Small intestine (tissue), 7 donors: ENCODE results near the gene PXK. TPM values are rescaled to one million over a fixed set of nuclear protein-coding genes. Genes with fewer than 3 reads are reported as not detected.

Source experiments
- DNase-seq, 2 donors: peaks; one replicate each; pipeline versions ENCODE4 v3.0.0 to v3.0.0-alpha.2; 2013
- FAIRE-seq: peaks from 2 replicates; lab custom pipeline; 2012; peaks lifted over from hg19 to GRCh38; lab: Jason Lieb, UNC
- H3K27ac ChIP-seq, 3 donors: one replicate each; pipeline ENCODE4 v1.5.1; 2013; ENCODE audit warnings: low read length in 2 of 3, mild to moderate bottlenecking in 2 of 3, control low read depth in 1 of 3, inconsistent platforms in 1 of 3, low read depth in 1 of 3, moderate library complexity in 1 of 3
- H3K27me3 ChIP-seq, 3 donors: one replicate each; pipeline ENCODE4 v1.6.1; 2013; ENCODE audit warnings: low read length in 3 of 3, inconsistent platforms in 1 of 3; ENCODE audit not compliant: control insufficient read depth in 3 of 3, insufficient read depth in 3 of 3
- H3K36me3 ChIP-seq, 3 donors: one replicate each; pipeline ENCODE4 v1.6.1; 2013; ENCODE audit warnings: low read length in 3 of 3, inconsistent platforms in 1 of 3, low read depth in 1 of 3, mild to moderate bottlenecking in 1 of 3, moderate library complexity in 1 of 3; ENCODE audit not compliant: control insufficient read depth in 3 of 3, insufficient read depth in 2 of 3
- H3K4me1 ChIP-seq, 3 donors: one replicate each; pipeline ENCODE4 v1.6.1; 2013; ENCODE audit warnings: low read length in 2 of 3, inconsistent platforms in 1 of 3, low read depth in 1 of 3, mild to moderate bottlenecking in 1 of 3, moderate library complexity in 1 of 3; ENCODE audit not compliant: control insufficient read depth in 3 of 3, insufficient read depth in 2 of 3
- H3K4me3 ChIP-seq, 3 donors: one replicate each; pipeline ENCODE4 v1.5.1; 2013; ENCODE audit warnings: low read length in 3 of 3, control low read depth in 1 of 3, inconsistent platforms in 1 of 3, low read depth in 1 of 3, mild to moderate bottlenecking in 1 of 3, moderate library complexity in 1 of 3
- H3K9me3 ChIP-seq, 2 donors: one replicate each; pipeline ENCODE4 v1.6.1; 2013; ENCODE audit warnings: low read depth in 1 of 2, low read length in 1 of 2; ENCODE audit not compliant: control insufficient read depth in 2 of 2, insufficient read depth in 1 of 2
- WGBS, 3 donors: extraction: QIAGEN DNeasy Blood & Tissue Kit; methylation state at CpG; one replicate each; pipeline ENCODE4 v1.1.7; 2013; 5-methylcytosine and 5-hydroxymethylcytosine counted together
- polyA plus RNA-seq, 4 donors: library from polyadenylated mRNA; stranded (reverse) in 3 of 4; unstranded in 1 of 4; fragments of 200-250 nt in 3 of 4; fragments of 120-200 nt in 1 of 4; gene quantifications; one replicate each; pipeline versions ENCODE4 v1.2.1 to v1.2.3, GENCODE V29; 2013
- donor health status: healthy with polysubstance abuse.
- donor health status: control.
- donor health status: control.
- donor health status: Bipolar disorder and iron deficiency.
- donor health status: healthy.

Gene PXK
- polyA plus RNA-seq, 4 donors = 5.1 to 14.2 (median 9.2) TPM

DNA sequence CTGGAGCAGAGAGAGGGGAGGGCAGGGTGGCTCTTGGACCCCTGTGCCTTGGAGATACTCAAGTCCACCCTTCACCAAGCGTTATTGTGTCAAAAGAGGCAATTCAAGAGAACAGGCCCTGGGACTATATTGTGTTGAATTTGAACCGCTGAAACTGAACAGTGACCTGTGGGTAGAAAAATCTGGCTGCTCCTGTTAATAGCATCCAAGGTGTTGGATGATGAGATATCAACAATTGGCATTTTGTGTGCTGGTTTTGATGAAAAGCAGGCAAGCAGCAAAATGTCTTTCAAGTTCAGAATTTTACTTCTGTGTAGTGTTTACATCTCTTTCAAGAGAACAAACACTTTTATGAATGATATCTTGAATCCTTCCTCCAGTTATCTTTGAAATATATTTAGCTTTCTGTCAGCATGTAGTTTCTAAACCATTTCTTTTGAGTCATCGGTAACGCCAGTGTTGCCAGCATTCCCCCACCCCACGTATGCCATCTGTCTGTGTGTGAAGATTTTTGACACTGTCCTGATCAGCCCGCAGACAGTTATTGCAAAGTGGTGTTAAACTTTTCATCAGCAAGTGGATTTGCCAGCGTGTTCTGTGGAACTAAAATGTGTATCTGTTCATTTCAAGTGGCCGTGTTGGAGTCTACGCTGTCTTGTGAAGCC is 66.1 kb downstream of the PXK start:
- Histone ChIP-seq H3K36me3 (peaks cover 10 to 30% (median 21%) of the 10 kb centered on the region in 3 donors), H3K4me1 (no peaks in the 10 kb centered on the region), H3K9me3 (no peaks in the 10 kb centered on the region), H3K4me3 (no peak overlapping the region), H3K27ac (no peak overlapping the region), H3K27me3 (no peaks in the 10 kb centered on the region)
- 91 to 96% (median 93%) methylated on average over 9 of the region's 9 CpGs for WGBS, 3 donors
- no peak for DNase-seq
- FAIRE-seq = no peak

DNA sequence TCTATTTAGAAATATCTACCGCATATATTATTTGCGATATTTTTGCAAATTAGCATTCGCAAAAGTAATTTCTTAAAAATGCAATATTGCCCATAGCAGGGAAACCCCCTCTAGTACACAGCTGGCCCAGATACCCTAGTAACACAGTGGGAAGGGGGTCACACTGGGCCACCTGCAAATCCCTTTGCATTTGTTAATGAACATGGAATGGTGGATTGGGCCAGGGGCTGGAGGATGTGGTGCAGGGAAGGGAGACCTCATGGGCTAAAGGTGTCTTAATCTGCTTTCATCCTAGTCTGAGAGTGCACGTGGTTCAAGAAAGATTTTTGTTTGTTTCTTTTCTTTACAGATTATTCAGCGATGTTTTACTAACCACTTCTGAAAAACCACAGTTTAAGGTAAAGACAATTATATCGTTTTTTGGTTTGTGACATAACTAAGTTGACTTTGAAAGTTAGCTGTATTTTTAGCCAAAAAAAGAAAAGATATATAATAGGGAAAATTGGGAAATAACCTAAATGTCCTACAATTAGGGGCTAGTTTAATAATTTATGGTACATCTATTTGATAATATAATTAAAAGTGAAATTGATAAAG is 70.9 kb downstream of the PXK start:
- DNase-seq = no peak
- H3K4me1 ChIP-seq = no peaks in the 10 kb centered on the region
- H3K27me3 ChIP-seq = no peaks in the 10 kb centered on the region
- H3K27ac ChIP-seq = no peak overlapping the region
- FAIRE-seq = no peak
- 83 to 91% (median 84%) methylated on average over 6 of the region's 6 CpGs for WGBS, 3 donors
- peaks cover 6 to 18% (median 9%) of the 10 kb centered on the region in 3 donors for H3K36me3 ChIP-seq
- H3K9me3 ChIP-seq = no peaks in the 10 kb centered on the region
- no peak overlapping the region for H3K4me3 ChIP-seq

DNA sequence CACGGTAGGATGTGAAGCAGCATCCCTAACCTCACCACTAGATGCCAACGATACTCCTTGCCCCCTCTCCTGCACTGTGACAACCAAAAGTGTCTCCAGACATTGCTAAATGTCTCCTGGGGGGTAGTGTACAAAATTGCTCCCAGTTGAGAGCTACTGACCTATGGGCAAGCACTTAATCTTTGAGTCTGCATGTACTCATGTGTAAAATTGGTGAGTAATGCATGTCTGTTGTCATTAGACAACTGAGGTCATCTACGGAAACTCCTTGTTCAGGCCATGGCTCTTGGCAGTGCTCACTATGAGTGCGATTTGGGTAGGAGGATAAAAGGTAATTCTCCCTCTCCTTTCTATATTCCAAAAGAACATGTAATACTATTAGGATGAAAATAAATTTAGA is 71.7 kb downstream of the PXK start:
- H3K36me3 ChIP-seq = peaks cover under 1 to 15% (median 5%) of the 10 kb centered on the region in 3 donors
- no peak for FAIRE-seq
- no peak overlapping the region for H3K27ac ChIP-seq
- no peaks in the 10 kb centered on the region for H3K4me1 ChIP-seq
- H3K4me3 ChIP-seq = no peak overlapping the region
- no peaks in the 10 kb centered on the region for H3K9me3 ChIP-seq
- no peaks in the 10 kb centered on the region for H3K27me3 ChIP-seq
- DNase-seq = no peak
- WGBS, 3 donors = 78 to 84% (median 80%) methylated on average over 4 of the region's 4 CpGs

DNA sequence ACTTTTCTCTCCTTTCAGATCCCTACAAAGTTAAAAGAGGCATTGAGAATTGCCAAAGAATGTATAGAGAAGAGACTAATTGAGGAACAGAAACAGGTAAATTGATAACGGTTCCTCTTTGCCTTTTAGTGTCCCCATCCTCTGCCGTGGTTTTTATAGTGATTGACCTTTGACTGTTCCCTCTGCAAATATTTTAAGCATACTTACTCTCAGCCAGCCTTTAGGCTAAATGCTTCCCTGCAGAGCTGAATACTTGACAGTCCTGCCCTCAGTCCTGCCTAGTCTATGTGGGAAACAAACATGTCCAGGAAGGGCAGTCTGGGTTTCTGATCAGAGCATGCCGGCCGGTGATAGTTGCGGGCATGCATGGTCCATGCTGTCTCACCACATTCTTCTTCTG is 76.2 kb downstream of the PXK start:
- FAIRE-seq (no peak), DNase-seq (no peak)
- Histone ChIP-seq H3K9me3 (no peaks in the 10 kb centered on the region), H3K36me3 (peaks cover 2 to 16% (median 2%) of the 10 kb centered on the region in 3 donors), H3K4me3 (no peak overlapping the region), H3K4me1 (no peaks in the 10 kb centered on the region), H3K27me3 (no peaks in the 10 kb centered on the region), H3K27ac (no peak overlapping the region)
- WGBS, 3 donors = 70 to 80% (median 78%) methylated on average over 5 of the region's 5 CpGs

DNA sequence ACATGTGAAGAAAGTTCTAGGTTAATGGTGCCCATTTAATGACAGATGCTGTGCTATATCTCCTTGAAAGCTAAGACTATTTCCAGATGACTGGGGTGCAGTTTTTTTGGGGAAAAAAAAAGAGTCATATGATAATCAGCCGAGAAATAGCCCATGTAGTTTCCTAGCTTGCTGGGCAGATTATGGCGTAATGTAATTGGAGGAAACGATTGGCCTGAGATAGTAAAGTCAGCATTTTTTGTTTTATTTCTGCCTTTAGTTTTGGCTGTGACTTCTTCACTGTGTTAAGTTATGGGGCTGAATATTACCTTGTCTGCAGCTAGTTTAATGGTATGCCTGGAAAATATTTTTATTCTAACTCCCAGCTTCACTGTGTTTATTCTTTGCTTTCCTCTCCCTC is 77.0 kb downstream of the PXK start:
- Histone ChIP-seq H3K27ac (no peak overlapping the region), H3K4me1 (no peaks in the 10 kb centered on the region), H3K9me3 (no peaks in the 10 kb centered on the region), H3K36me3 (peaks cover 0 to 16% (median 2%) of the 10 kb centered on the region in 3 donors), H3K4me3 (no peak overlapping the region), H3K27me3 (no peaks in the 10 kb centered on the region)
- FAIRE-seq (no peak), DNase-seq (no peak)
- 83 to 91% (median 89%) methylated on average over 3 of the region's 3 CpGs for WGBS, 3 donors

DNA sequence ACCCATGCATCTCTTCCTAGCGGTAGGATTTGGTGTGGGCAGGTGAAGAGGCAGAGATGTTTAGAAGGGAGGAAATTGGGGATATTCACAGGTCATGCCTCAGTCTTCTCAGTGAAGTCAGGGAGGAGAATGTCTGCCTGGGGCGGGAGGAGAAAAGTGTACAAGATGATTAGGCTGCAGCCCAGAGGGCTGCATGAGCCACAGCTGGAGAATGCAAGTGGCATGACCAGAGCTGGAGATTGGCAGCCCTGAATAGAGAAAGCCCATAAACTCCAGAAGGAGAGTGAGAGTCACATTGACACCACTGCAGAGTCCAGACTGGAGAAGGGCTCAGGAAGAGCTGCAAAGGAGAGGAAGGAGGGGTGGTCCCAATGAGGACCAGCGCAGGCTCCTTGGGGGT is 78.3 kb downstream of the PXK start:
- Histone ChIP-seq H3K36me3 (peaks cover 0 to 16% (median 2%) of the 10 kb centered on the region in 3 donors), H3K27ac (no peak overlapping the region), H3K27me3 (no peaks in the 10 kb centered on the region), H3K4me3 (no peak overlapping the region), H3K9me3 (no peaks in the 10 kb centered on the region), H3K4me1 (no peaks in the 10 kb centered on the region)
- FAIRE-seq = no peak
- WGBS, 3 donors = 98 to 99% (median 98%) methylated on average over 3 of the region's 3 CpGs
- DNase-seq = no peak

DNA sequence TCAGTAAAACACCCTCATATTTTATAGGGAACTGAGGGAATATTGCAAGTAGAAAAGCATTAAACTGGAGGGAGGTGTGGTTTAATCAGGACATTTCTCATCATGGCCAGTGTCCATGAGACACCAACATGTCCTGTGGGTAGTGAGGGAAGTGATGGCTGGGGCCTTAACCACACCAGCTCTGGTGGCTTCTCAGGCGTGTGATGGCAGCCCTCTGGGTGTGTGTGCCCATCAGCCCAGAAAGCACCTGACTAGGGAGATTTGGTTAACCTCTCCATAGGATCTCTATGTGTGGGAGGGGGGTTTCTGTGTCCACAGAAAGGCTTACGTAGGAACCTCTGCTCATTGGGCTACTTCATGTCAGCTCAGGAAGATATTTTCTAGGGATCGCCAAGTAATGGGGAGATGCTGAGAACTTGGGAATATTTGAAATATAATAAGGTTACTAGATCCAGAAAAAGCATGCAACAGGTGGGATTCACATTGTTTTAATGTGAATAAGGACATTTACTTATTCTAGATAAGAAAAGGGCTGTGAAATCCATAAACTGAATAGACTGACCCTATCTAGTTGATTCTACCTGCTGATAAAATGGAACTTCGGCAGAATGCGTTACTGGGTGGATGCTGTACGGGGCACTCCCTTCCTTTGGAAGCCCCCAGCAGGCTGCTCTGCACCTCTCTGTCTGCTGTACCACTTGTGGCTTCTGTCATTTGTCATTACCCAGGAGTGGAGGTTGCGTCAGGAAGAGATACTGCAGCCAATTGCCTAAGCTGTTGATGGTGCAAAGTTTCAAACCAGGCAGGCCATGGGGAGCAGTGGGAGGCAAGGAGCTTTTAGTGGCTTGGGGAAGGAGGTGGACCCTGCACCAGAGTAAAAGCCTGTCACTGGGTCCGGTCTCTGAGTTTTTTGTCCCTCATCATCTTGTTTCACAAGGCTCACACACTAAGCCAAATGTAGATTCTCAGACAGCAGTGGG is 79.4 kb downstream of the PXK start:
- H3K36me3 ChIP-seq = peaks cover 0 to 16% (median 2%) of the 10 kb centered on the region in 3 donors
- WGBS, 3 donors = 70 to 88% (median 85%) methylated on average over 8 of the region's 8 CpGs
- DNase-seq (no peak), FAIRE-seq (no peak)
- H3K4me1 ChIP-seq = no peaks in the 10 kb centered on the region
- no peaks in the 10 kb centered on the region for H3K27me3 ChIP-seq
- H3K27ac ChIP-seq = no peak overlapping the region
- no peak overlapping the region for H3K4me3 ChIP-seq
- no peaks in the 10 kb centered on the region for H3K9me3 ChIP-seq

DNA sequence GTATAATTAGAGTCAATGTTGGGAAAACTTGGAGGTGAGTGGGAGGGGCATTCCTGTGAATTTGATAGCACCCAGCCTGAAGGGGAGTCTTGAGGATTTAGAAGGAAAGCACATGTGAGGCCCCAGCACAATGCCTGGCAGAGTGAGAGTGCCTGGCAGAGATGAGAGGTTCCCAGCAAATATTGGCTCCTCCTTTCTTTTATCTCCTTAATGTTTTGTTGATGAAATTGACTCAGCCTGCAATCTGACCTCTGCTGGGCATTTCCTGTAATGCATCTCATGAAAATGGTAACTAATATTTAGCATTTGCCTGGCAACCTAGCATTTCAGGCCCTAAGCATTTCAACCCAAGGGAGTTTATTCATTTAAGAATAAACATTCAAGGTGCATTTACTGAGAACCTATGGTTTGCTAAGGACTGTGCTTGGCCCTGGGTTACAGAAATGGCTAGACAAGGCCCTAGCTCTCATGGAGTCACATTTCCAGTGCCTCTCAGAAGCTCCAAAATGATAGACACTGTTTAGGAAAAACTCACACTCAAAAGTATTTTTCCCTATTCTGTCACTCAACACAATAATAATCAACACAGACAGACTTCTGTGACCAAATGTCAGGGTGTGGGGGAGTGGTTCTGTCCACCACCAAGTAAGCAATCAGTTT is 82.0 kb downstream of the PXK start:
- no peaks in the 10 kb centered on the region for H3K9me3 ChIP-seq
- H3K27ac ChIP-seq = no peak overlapping the region
- H3K4me1 ChIP-seq = peaks cover 0 to 5% (median 0%) of the 10 kb centered on the region in 3 donors
- peaks cover 0 to 10% (median 0%) of the 10 kb centered on the region in 3 donors for H3K36me3 ChIP-seq
- DNase-seq (peak; percentile 62 to 71), FAIRE-seq (no peak)
- no peaks in the 10 kb centered on the region for H3K27me3 ChIP-seq
- H3K4me3 ChIP-seq = no peak overlapping the region
